GM18909 (cell line): ENCODE results near the gene PPM1N.

Experiments
- ATAC-seq: cut with Tn5 transposase; IDR thresholded peaks from one replicate; pipeline ENCODE4 v1.9.1; 2021; ENCODE audit warnings: mild to moderate bottlenecking; ENCODE audit not compliant: unreplicated experiment, poor library complexity

PPM1N gene

DNA sequence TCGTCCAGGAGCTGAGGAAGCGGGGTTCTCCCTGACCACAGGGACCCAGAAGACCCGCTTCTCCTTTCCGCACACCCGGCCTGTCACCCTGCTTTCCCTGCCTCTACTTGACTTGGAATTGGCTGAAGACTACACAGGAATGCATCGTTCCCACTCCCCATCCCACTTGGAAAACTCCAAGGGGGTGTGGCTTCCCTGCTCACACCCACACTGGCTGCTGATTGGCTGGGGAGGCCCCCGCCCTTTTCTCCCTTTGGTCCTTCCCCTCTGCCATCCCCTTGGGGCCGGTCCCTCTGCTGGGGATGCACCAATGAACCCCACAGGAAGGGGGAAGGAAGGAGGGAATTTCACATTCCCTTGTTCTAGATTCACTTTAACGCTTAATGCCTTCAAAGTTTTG, 27.9 kb downstream of the PPM1N start:
- no peak for ATAC-seq

DNA sequence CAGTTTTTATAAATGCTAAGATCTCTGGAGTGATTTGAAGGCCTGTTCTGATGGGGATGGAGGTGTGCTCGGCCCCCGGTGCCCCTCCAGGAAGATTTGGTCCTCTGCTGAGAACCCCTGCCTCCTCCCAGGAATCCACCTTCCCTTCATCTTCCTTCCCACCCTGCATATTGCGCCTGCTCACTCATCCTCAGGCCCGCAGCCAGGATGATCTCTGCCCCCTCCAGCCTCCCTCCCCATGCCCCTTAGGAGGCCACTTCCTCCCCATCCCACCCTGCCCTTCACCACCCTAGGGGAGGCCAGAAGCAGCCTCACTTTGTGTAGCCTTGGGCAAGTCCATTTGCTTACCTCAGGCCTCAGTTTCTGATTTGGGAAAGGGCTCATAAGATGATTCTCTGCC, 28.7 kb downstream of the PPM1N start:
- no peak for ATAC-seq

- ATAC-seq = no peak
Observed at GRCh38 chr19:45527731-45528130, 29.5 kb downstream of the PPM1N start.

- no peak for ATAC-seq
Observed at GRCh38 chr19:45528149-45528743, 30.0 kb downstream of the PPM1N start.

DNA sequence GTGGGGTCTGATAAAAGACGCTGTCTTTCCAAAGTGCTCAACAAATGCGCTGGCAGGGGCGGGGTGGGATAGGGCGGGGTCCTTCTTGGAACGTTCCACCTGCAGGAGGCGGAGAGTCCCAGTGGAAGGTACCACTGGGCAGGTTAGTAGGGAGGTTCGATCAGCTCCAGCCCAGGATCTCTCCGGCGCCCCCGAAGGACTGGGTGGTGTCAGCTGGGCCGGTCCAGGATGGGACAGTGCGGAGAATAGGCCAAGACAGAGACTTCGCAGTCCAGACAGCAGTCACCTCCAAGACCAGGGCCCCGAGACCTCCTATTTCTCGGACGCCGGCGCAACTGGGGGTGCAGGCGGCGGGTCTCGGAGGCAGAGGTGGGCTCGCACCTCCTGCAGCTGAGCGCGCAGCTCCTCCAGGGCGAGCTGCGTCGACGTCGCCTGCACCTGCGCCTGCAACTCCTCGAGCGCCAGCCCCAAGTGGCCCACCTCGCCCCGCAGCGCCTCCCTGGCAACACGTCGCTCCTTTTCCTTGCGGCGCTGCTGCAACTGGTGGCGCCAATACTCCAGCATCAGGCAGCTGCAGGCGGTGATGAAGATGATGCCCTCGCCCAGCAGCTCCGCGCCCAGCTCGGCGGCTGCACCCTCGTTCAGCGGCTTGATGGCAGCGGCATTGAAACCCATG, 30.6 kb downstream of the PPM1N start:
- no peak for ATAC-seq

- ATAC-seq = no peak
Observed at GRCh38 chr19:45529420-45529785, 31.2 kb downstream of the PPM1N start.

- ATAC-seq = no peak
Observed at GRCh38 chr19:45531349-45531748, 33.1 kb downstream of the PPM1N start.

- no peak for ATAC-seq
Observed at GRCh38 chr19:45539459-45539858, 41.2 kb downstream of the PPM1N start.

DNA sequence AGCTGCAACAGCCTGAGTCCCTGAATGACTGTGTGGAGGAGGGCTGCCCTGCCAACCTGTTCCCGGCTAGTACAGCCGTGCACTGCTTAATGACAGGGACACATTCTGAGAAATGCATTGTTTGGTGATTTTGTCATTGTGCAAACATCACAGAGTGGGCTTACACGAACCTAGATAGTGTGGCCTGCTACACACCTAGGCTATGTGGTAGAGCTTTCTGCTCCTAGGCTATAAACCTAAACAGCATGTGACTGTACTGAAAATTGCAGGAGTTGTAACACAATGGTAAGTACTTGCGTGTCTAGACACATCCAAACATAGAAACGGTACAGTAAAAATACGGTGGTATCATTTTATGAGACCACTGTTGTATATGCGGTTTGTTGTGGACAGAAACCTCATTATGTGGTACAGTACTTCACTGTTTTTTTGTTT, 44.0 kb downstream of the PPM1N start:
- ATAC-seq = no peak

- no peak for ATAC-seq
Observed at GRCh38 chr19:45547211-45547770, 49.0 kb downstream of the PPM1N start.

- ATAC-seq = no peak
Observed at GRCh38 chr19:45547965-45548609, 49.8 kb downstream of the PPM1N start.
